Mucosa of gallbladder (tissue), 1 donor: ENCODE results near the gene ACSL3. TPM values are rescaled to one million over a fixed set of nuclear protein-coding genes. Genes with fewer than 3 reads are reported as not detected.
"Not testable (repeated sequence)": the region's sequence is repeated elsewhere in the genome, so short reads cannot be mapped to it uniquely, and the experiment has no call there.

ENCODE experiments used
- DNase-seq: peaks from one replicate; pipeline ENCODE4 v3.0.0-alpha.2; 2020; ENCODE audit warnings: low spot score
- total RNA-seq: library from RNA; stranded (reverse); gene quantifications from one replicate; pipeline ENCODE4 v1.2.1, GENCODE V29; 2021
- donor health status: DM: no; HTN: no; CAD: no.

The ACSL3 gene
- total RNA-seq, 1 donor from 2014 or later = 68.5 TPM

DNA sequence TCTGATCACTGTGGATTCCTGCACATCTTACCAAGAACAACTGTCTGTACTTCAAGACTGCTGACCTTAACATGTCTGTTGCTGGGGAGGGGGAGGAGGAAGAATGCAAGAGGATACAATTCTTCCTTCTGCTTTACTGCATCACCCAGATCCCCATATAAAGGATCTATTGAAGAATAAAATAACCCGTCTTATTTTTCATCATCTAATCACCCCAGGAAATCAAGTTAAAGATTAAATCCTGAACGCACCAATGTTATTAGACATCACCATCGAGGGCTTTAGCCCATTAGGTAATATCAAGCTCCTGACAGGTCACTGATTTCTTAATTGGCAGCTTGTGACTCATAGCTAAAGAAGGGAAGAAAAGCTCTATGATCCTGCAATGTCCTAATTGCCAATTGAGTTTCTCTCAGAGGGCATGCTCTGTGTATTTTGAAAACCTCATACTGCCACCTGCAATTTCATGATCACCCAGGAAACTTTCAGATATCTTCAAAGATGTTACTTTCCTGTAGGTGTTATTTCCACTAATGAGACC is 115.8 kb downstream of the ACSL3 start:
- DNase-seq = no peak

DNA sequence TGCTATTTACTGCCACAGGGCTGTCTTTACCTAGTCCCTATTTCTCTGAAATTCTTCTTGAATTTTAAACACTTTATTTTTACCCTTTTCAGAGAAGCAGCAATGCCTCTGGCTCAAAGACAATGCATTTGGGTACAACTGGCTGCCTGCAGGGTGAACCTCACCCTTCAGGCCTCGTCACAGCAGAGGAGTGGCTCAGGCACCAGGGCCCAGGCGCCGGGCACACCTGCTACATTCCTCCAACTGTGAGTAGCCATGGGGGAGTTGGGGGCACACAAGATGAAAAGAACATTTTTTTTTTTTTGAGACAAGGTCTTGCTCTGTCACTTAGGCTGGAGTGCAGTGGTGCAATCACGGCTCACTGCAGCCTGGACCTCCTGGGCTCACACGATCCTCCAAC is 116.3 kb downstream of the ACSL3 start:
- no peak for DNase-seq

DNA sequence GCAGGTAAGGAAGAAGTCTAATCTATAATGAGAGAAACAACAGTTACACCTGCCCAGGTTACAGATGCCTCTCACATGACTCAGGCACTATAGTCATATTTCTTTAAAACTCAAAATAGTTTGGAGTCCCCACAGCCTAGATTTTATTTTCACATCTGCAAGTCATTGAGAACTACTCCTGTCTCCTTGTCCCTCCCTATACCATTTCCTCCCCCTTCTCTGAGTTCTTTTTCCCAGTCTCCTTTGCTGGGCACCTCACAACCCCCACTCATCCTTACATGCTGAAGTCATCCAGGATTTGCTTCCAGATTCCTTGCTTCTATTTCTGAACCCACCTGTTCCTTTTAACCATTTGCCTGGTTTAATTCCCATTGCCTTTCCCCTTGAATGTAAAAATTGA is 118.0 kb downstream of the ACSL3 start:
- no peak for DNase-seq

DNA sequence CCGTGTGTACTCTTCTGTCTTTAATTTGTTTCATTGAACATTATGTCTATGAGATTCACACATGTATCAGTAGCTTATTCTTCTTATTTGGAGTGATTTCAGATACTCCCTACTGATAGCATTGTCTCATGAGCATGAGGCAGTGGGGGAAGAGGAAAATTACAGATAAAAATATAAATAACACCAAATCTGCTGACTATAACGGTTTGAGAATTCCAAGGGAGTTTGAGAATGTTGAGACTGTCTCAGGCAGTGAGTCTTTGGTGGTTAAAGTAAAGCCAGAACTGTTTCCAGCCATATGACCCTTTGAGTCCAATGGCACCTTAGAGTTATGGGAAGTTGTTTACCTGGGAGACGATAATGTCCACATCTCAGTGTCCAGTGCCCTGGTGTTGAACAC is 118.6 kb downstream of the ACSL3 start:
- DNase-seq = no peak

DNA sequence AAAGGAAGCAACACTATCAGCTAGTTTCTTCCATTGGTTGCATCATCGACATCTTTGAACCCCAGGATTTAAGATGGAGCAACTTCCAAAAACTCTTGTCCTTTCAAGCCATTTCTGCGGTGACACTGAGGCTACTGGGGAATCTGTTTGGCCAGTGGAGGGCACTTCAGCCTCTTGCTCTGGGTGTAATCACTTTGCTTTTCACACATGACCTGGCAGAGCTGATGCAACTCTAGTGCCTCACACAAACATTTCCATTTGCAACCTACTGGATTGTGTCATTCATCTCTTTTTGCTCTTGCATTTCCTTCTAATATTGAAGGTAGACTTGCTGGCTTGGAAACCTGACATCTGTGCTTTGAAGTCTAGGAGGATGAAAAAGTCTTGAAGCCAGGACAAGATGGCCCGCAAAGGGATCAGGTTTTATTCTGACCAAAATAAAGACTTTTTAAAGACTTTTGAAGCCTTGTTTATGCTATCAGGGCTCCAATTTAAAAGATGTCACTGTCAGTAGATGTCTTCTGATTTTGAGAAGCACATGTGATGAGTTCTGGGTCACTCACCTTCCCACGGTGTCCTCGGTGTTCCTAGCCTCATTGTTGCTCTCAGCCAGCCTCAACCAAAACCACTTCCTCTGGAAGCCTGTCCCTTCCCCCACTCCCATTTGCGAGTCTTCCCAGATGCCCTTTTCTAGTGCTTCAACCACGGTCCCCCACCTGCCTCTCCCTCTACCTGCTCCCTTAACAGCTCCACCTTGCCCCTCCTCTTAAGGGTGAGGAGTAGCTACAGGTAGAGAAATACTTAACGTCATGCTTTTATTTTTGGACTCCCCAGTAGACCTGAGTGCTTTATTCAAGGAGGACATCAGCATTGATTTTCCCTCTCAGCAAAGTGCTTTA is 121.4 kb downstream of the ACSL3 start:
- DNase-seq = peak; percentile 56

DNA sequence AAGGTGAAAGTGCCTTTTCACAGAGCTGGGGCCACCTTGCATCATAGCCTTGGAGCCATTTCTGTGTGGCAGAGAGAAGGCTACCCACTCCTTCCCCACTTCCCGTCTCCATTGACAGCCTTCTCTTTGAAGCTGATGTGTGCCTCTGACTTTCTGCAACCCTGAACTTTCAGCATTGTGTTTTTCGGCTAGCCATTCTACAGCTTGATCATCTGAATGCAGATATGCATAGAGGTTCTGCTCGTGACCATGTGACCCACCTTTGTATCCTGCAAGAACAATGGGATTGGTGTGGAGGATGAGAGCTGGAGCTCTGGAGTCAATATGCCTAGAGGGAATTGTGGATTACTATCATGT is 122.1 kb downstream of the ACSL3 start:
- DNase-seq = no peak

DNA sequence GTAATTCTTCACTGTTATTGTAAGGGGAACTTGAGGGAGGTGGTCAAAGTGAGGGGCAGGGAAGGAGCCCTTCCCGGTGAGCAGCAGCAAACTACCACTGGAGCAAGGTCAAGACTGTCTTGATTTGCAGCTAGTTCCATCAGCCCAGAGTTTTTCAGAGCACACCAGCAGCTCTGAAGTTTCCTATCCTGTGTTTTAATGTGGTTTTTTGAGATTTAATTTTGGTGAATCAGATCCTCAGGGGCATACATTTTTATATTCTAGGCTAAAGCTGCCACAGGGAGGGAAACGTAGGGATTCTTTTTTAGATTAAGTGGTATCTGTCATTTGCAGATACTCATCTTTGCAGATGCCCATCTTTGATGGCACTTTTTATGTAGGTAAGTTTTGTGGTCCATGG is 124.1 kb downstream of the ACSL3 start:
- no peak for DNase-seq

DNA sequence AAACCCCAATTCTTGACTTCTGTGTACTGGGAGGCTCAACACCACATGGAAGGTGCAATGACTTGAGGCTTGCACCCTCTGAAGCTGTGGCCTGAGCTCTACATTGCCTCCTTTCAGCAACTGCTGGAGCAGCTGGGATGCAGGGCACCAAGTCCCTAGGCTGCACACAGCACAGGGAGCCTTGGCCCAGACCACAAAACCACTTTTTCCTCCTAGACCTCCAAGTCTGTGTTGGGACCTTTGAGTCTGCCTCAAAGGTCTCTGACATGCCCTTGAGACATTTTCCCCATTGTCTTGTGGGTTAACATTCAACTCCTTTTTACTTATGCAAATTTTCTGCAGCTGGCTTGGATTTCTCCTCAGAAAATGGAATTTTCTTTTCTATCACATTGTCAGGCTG is 128.6 kb downstream of the ACSL3 start:
- no peak for DNase-seq

DNA sequence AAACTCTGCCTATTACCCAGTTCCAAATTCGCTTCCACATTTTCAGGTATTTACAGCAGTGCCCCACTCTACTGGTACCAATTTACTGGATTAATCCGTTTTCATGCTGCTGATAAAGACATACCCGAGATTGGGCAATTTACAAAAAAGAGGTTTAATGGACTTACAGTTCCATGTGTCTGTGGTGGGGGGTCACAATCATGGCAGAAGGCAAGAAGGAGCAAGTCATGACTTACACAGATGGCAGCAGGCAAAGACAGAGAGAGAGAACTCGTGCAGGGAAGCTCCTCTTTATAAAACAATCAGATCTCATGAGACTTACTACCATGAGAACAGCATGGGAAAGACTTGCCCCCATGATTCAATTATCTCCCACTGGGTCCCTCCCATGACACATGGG is 129.4 kb downstream of the ACSL3 start:
- DNase-seq = not testable (repeated sequence)

DNA sequence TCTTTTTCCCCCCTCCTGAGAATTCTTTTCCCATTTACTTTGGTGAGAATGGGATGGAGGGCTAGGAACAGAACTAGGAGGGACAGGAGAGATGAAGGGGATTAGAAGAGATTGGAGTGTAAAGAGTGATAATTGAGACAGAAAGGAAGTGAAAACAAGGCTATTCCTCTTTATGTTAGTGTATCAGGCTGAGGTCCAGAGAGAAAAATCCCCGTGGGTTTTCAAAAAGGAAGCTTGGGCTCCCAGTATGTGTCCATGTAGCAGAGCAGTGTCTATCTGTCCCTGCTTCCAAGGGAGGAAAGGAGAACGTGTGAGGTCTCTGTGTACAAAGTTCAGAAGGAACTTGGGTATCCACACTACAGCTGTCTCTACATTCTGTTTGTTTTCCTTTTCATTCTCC is 131.3 kb downstream of the ACSL3 start:
- DNase-seq = no peak

Other genes with a start within 250 kb of the ACSL3 start
- 12.1 TPM for gene FARSB, start 204.9 kb upstream of the ACSL3 start, total RNA-seq
- 102 TPM for gene MOGAT1, start 189.4 kb upstream of the ACSL3 start, total RNA-seq
- 7.4 TPM for gene KCNE4, start 191.2 kb downstream of the ACSL3 start, total RNA-seq